Measurements from ENCODE around the gene PPARD.

The PPARD gene

DNA sequence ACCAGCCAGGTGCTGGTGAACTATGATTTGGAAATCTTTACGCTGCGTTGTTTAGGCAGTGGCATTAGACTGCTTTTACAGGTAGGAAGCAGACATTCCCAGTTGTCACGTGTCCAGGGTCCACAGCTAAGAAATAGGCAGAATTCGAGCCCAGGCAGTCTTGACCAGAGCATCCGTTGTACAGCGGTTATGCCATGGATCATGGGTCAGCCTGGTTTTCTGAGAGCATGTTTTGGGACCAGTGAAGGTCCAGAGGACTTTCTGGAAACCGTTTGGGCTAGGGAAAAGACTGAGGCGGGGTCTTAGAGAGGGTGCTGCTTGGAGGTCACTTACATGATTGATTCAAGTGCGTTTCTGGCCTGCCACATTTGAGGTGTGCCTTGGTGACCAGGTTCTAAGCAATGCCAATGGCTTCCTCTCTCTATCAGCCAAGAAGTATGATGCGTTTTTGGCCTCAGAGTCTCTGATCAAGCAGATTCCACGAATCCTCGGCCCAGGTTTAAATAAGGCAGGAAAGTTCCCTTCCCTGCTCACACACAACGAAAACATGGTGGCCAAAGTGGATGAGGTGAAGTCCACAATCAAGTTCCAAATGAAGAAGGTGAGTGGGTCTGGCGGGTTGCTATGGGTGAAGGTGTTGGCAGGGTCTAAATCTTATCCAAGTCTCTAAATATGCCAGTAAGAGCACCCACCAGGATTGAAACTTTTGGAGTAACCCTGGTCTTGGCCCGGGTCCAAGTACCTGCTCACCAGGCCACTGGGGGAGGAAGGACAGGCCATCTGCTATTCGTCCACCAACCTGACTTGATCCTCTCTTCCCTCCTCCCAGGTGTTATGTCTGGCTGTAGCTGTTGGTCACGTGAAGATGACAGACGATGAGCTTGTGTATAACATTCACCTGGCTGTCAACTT is 127.6 kb downstream of the PPARD start:
- DNase-seq (ENCODE audit: low spot score): no peak

DNA sequence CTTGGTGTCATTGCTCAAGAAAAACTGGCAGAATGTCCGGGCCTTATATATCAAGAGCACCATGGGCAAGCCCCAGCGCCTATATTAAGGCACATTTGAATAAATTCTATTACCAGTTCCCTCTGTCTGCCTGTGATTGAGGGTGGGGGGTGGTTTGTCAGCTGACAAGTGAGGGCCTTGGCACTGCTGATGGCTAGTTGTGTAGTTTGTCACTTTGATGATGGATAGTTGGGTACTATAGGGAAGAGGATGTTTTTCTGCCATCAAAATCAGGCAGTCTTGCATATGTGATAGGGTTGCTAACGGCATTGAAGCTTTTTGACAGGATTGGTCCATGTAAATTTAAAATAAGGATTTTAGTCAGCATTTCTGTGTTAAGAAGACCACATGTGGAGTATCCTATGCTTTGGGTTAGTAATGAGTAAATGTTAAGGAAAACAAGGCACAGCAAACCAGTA is 128.3 kb downstream of the PPARD start:
- no peak for DNase-seq (ENCODE audit: low spot score)

DNA sequence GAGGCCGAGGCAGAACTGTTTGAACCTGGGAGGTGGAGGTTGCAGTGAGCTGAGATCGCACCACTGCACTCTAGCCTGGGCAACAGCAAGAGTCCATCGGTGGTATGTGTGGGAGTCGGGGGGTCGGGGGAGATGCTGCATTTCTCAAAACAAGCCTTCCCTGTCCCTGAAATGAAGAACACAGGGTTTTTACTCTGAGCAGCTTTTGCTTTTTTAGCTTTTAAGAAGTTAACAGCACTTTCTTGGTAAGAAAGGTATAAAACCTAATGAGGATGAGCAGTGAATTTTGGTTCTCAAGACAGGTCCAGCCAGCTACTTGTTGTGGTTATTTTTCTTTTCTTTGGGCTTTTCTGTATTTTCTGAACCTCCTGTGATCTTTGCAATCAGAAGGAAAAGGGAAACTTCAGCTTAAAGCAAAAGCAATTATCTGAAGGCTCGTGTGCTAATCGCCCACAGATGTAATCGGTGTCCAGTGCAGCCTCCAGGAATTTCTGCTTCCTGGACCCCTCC is 129.5 kb downstream of the PPARD start:
- DNase-seq (ENCODE audit: low spot score): no peak

DNA sequence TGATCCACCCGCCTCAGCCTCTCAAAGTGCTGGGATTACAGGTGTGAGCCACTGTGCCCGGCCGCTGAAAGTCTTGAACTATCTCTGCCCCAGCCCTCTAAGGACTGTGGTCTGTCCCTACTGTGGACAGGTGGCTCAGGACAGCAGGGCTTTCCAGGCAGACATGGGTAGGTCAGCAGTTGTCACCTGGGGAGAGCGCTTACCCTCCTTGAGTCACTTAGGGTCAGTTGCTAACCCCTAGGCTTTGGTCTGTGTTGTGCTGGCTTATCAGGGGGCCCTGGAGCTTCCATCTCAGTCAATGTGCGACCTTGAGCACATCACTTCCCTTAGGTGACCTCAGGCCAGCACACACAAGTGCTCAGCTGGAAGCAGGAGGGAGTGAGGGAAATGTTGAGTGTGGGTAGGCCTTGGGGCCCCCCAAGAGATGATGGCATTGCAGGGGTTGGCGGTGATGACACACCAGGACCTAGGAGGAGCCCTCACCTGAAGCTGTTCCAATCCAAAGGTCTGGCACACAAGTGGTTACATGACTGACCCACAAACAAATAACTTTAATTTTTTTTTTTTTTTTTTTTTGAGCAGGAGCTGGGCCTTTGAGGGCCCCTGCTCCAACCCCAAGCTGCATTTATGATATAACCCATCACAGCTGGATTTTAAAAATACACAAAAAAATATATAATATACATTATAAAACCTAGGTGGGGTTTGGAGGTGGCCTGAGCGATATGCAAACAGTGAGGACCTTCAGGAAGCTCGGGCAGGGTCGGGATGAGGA is 130.9 kb downstream of the PPARD start:
- no peak for DNase-seq (ENCODE audit: low spot score)

DNA sequence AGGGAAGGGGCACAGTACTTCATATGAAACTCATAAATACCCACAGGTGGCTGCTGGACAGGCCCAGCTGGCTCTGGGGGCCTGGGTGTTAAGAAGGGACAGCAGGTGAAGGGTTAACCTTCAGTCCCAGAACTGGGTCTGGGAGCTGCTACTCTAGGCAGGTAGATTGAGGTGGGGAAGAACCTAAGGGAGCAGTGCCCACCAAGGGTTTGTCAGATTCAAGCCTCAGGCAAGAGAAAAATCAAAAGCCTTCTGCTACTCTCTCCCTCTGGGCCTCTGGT is 131.4 kb downstream of the PPARD start:
- no peak for DNase-seq (ENCODE audit: low spot score)

DNA sequence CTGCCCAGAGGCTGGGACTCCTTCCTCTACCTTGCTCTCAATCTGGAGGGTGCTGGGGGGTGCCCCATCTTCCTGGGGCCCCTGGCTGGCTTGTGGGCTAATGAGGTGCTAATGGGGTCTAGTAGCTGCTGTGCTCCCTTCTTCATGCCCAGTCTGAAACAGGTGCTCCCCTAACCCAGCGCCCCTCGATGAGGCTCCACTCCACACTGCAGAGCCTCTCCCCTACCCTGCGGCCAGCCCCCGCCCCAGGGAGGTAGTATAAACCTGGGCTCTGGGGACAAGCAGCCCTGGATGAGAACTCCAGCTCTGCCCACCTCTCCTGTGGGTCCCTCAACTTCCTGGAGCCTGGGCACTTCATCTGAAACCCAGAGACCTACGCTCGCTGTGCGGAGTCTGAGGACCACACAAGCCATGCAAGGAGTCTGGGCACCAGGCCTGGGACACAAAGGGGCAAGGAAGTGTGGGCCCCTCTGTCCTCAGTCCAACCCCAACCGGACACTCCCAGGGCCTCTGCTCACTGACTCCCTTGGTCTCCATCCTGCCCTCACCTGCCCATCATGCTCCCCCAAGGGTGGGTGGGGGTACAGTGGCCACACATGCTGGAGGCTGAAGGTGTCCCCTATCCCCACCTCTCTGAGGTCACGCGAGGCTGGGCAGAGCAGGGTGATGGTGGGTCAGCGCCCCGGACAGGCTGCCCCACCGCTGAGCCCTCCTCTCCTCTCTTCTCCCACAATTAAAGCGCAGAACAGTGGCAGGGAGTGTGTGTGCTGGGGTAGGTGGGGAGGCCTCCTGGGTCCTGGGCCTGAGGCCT is 132.0 kb downstream of the PPARD start:
- DNase-seq (ENCODE audit: low spot score): no peak

DNA sequence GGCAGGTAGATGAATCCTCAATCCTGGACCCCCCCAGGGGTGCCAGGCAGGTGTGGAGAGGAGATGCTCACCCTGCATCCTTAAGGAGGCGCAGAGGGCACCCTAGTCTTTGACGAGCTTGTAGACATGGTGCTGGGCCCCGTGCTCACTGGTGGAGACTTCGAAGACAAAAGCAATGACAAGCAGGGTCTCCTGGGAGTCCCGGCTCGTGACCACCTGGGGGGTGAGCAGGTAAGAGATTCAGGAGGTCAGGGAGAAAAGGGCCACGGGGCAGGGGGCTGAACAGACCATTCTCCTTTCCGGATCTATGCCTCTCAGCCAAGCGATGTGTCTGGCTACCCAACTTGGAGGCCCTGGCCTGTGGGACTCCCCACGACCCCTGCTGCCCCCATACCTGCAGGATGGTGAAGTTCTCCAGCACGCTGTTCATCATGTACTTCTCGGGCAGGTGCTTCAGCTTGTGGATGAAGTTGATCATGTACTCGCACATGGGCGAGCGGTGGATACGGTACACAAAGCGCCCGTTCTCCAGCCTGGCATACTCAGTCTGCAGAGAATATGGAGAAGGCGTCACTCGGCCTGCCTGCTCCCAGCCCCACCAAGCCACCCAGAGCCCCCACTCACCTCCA is 132.7 kb downstream of the PPARD start:
- no peak for DNase-seq (ENCODE audit: low spot score)

DNA sequence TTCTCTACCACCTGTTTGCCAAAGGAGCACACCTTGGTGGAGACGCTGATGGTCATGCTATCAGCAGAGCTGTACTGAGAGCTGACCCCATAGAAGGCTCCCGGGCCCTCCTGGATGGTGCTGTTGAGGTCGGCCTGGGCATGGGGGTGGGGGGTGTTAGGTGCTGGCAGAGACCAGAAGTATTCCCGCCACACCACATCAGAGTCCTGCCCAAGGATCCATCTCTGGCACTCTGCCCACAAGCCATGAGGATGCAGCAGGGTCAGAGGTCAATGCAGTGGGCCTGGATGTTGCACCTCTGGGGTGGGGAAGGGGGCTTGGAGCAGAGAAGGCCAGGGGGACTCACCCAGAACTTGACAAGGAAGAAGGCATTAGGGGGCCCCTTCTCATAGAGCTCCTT is 133.2 kb downstream of the PPARD start:
- no peak for DNase-seq (ENCODE audit: low spot score)

DNA sequence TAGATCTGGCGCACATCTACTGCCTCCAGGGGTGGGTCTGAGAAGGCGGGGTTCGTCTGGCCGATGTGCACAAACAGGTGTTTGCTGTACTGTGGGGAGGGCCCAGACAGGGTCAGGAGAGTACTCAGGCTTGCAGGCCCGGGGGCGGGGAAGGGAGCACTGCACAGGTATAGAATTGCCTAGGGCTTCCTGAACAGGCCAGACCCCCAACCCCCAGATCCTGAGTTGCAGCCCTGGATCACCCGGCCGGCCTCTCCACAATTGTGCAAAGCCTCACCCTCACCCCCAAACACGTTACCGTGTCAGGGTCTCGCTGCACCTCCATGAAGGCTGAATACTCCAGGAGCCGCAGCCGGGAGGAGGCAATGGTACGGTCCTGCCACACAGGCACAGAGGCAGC is 133.6 kb downstream of the PPARD start:
- DNase-seq (ENCODE audit: low spot score): no peak

DNA sequence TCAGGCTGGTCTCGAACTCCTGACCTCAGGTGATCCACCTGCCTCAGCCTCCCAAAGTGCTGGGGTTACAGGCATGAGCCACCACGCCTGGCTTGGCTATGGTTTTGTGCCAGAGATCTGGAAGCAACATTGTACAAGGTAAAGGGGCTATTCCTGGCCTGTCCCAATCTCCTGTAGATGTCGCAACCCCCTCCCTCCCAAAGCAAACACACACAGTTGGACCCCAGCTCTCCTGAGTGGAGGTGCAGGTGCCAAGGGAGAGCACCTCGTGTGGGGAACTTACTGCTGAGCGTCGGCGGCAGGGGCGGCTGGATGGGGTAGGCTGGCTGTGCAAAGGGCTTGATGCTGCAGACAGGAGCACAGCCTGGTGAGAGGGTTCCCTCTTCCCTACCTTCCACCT is 134.7 kb downstream of the PPARD start:
- no peak for DNase-seq (ENCODE audit: low spot score)
